ENCODE data around the gene RERG.
A peak's percentile ranks its signal among the peaks of the same experiment; 100 is the strongest.
"Not testable (repeated sequence)": the region's sequence is repeated elsewhere in the genome, so short reads cannot be mapped to it uniquely, and the experiment has no call there.

The RERG gene

GRCh38 chr12:15220915-15221885 lies at the start of gene RERG:
TSS of gene RERG (minus strand) at chr12:15221417. CDS start at chr12:15217489, 3,928 bp downstream.
- peak; percentile 16 for DNase-seq

- no peak for DNase-seq
Observed at GRCh38 chr12:15270591-15270990, 49.4 kb upstream of the RERG start.

- DNase-seq, result peak; percentile 2
Observed at GRCh38 chr12:15268927-15269552, 47.8 kb upstream of the RERG start.

GRCh38 chr12:15268309-15268708 lies 47.1 kb upstream of the RERG start:
- DNase-seq, result no peak

GRCh38 chr12:15265875-15266274 lies 44.7 kb upstream of the RERG start:
- DNase-seq, result no peak

GRCh38 chr12:15256761-15257160 lies 35.5 kb upstream of the RERG start:
- DNase-seq, result no peak

GRCh38 chr12:15253990-15254389 lies 32.8 kb upstream of the RERG start:
- no peak for DNase-seq

- DNase-seq, result no peak
Observed at GRCh38 chr12:15244926-15245325, 23.7 kb upstream of the RERG start.

GRCh38 chr12:15244341-15244740 lies 23.1 kb upstream of the RERG start:
- no peak for DNase-seq

GRCh38 chr12:15243102-15243501 lies 21.9 kb upstream of the RERG start:
- no peak for DNase-seq

GRCh38 chr12:15240898-15241297 lies 19.7 kb upstream of the RERG start:
- DNase-seq, result no peak

GRCh38 chr12:15234508-15234907 lies 13.3 kb upstream of the RERG start:
- DNase-seq, result no peak

- no peak for DNase-seq
Observed at GRCh38 chr12:15234011-15234410, 12.8 kb upstream of the RERG start.

GRCh38 chr12:15232959-15233358 lies 11.7 kb upstream of the RERG start:
- DNase-seq, result no peak

GRCh38 chr12:15231493-15231892 lies 10.3 kb upstream of the RERG start:
- no peak for DNase-seq

- DNase-seq, result no peak
Observed at GRCh38 chr12:15230751-15231150, 9.5 kb upstream of the RERG start.

- DNase-seq, result no peak
Observed at GRCh38 chr12:15230137-15230536, 8.9 kb upstream of the RERG start.

GRCh38 chr12:15227004-15227679 lies 5.9 kb upstream of the RERG start:
- DNase-seq, result no peak

- not testable (repeated sequence) for DNase-seq
Observed at GRCh38 chr12:15225863-15226218, 4.6 kb upstream of the RERG start.

- no peak for DNase-seq
Observed at GRCh38 chr12:15225136-15225862, 4.1 kb upstream of the RERG start.

- DNase-seq, result no peak
Observed at GRCh38 chr12:15222219-15222618, 1.0 kb upstream of the RERG start.

GRCh38 chr12:15220451-15220850 lies 766 bp downstream of the RERG start:
- no peak for DNase-seq

- DNase-seq, result no peak
Observed at GRCh38 chr12:15218794-15219193, 2.4 kb downstream of the RERG start.

All from GDM1 (cell line).